GM19193 (cell line): ENCODE data around the gene CFAP46.

Experiments
- POLR2A ChIP-seq: IDR thresholded peaks from 4 replicates; pipeline ENCODE4 v1.6.1; 2011; ENCODE audit not compliant: insufficient read depth, insufficient read length; ENCODE audit errors: extremely low read depth

Gene CFAP46

DNA sequence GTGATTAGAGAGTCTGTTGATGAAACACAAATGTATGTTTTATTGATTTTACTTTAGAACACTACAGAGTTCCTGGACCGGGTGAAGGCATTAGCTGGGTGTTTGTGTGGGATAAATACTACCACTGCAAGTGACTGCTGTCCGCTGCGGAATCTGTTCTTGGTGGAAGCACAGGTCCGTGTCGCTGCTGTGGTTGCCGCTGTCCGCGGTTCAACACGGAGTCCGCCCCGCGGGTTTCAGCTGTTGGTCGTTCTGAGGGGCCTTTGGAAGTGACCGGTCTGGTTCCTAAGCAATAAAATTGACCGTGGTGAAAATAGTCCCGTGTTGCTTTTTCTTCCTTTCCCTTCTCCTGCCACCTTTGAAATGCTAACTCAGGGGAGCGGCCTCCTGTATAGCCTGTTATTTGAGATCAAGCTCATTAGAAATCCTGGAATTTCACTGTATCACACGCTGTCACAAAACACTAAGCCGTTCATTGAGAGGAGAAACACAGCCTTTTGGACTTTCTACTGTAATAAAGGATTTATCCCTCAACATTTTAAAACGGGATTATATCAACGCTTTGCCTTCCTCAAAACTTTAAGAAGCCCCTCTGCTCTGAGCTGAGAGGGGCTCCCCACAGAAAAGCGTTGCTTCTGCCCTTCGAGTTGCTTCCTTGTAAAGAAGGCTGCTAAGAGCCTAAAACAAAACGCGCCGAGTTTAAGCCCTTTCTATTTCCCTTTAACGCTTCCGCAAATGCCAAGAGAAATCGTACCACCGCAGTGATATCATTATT lies 159.0 kb downstream of the CFAP46 start:
- no peak for TF ChIP-seq POLR2A

DNA sequence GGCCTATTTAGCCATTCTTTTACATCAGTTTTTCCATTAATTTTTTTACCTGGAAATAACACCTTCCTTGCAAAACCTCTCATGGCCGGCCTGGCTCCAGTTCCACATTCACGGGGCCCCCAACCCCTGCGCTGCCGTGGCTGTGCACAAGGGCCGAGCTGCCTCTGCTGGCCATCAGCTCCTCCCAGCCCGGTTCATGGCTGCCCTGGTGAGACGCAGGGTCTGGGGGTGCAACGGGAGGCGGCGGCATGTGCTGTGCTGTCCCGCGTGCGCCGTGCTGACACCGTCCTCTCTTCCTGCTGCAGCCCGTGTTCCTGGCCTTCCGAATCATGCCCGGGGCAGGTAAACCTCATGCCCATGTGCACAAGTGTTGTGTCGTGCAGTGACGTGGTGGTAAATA lies 160.8 kb downstream of the CFAP46 start:
- no peak for TF ChIP-seq POLR2A

GRCh38 chr10:132780356-132780755 lies 162.0 kb downstream of the CFAP46 start:
- no peak for TF ChIP-seq POLR2A

GRCh38 chr10:132779549-132780294 lies 162.6 kb downstream of the CFAP46 start:
- TF ChIP-seq POLR2A: no peak

- no peak for TF ChIP-seq POLR2A
These were observed 164.9 kb downstream of the CFAP46 start for GRCh38 chr10:132777441-132777840.

DNA sequence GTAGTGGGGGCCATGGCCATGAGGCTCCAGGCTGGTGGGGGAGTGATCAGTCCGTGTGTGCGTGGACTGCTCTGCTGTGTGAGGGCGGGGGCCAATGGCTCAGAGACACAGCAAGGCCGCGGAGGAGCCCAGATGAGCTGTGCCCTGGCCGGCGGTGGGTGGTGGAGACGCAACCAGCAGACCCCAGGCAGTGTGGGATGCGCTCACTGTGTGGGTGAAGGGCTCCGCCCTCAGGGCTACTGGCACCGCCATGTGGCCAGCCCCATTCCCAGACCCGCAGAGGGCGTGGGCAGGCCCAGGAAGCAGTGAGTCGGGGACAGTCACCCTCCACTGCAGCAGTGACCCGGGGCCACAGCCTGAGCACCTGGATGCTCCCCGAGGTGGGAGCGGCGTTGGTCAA lies 165.5 kb downstream of the CFAP46 start:
- TF ChIP-seq POLR2A: no peak

GRCh38 chr10:132776186-132776585 lies 166.2 kb downstream of the CFAP46 start:
- no peak for TF ChIP-seq POLR2A

- no peak for TF ChIP-seq POLR2A
These were observed 167.2 kb downstream of the CFAP46 start for GRCh38 chr10:132774902-132775863.

- no peak for TF ChIP-seq POLR2A
These were observed 168.0 kb downstream of the CFAP46 start for GRCh38 chr10:132774181-132774901.

- no peak for TF ChIP-seq POLR2A
These were observed 172.0 kb downstream of the CFAP46 start for GRCh38 chr10:132770061-132771021.

- TF ChIP-seq POLR2A: no peak
These were observed 173.8 kb downstream of the CFAP46 start for GRCh38 chr10:132768346-132769248.

- no peak for TF ChIP-seq POLR2A
These were observed 176.1 kb downstream of the CFAP46 start for GRCh38 chr10:132766291-132766690.
